Prostate gland (tissue), 2 donors: ENCODE results near the gene CDKL1.

Experiments used
- POLR2A ChIP-seq: fragments of 450-650 bp; IDR thresholded peaks from one replicate; pipeline ENCODE4 v1.6.1; 2016; ENCODE audit warnings: antibody characterized with exemption, mild to moderate bottlenecking
- POLR2AphosphoS5 ChIP-seq: sonication (generic); formaldehyde crosslinking; IDR thresholded peaks from one replicate; pipeline ENCODE4 v1.6.1; 2017; ENCODE audit warnings: antibody characterized with exemption
- TF ChIP-seq, protein P1 (sequence below), 4 experiments: fragments of 200-600 bp in 2 of 4; fragments of 450-650 bp in 2 of 4; sonication (generic) in 2 of 4; IDR thresholded peaks; 1 replicate in 3 of 4; 2 replicates in 1 of 4; pipeline ENCODE4 v1.5.1; 2016 to 2019; ENCODE audit warnings: antibody characterized with exemption in 4 of 4, mild to moderate bottlenecking in 2 of 4, moderate library complexity in 2 of 4

DNA sequence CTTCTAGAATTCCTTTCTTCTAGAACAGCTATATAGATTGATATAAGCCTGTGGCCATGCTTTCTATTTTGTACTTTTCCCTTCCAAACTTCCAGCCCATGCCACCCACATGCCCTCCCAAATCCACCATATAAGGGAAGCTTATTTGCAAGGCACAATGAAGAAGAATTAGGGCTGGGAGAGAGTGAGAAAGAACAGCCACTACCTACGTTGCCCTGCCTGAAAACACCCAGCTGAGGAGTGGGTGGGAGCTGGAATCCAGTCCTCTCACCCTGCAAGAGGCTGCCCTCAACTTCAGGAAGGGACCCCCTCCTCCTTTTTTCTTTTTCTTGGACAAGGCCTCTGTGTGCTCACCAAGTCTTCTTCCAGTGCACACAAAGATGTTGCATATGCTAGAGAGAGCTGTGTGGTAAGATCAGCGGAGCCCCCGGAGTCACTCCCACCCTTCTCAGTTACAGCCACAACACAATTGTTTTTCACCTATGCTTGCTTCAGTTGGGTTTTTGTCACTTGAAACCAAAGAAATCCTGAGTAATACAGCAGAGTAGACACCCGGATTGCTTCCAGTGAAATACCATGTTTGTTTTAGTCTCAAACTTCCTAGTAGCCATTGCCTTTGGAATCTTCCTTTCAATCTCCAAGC, 38.8 kb downstream of the CDKL1 start:
- TF ChIP-seq, protein P1, sequence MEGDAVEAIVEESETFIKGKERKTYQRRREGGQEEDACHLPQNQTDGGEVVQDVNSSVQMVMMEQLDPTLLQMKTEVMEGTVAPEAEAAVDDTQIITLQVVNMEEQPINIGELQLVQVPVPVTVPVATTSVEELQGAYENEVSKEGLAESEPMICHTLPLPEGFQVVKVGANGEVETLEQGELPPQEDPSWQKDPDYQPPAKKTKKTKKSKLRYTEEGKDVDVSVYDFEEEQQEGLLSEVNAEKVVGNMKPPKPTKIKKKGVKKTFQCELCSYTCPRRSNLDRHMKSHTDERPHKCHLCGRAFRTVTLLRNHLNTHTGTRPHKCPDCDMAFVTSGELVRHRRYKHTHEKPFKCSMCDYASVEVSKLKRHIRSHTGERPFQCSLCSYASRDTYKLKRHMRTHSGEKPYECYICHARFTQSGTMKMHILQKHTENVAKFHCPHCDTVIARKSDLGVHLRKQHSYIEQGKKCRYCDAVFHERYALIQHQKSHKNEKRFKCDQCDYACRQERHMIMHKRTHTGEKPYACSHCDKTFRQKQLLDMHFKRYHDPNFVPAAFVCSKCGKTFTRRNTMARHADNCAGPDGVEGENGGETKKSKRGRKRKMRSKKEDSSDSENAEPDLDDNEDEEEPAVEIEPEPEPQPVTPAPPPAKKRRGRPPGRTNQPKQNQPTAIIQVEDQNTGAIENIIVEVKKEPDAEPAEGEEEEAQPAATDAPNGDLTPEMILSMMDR (IDR thresholded peaks at IDR 0.05): no peak
- TF ChIP-seq POLR2A: no peak
- no peak for TF ChIP-seq POLR2AphosphoS5
